Activated CD8-positive, alpha-beta memory T cell treated with anti-CD3 and anti-CD28 coated beads for 4 hours (primary cell): ENCODE measurements around the gene HSH2D.
A peak's percentile ranks its signal among the peaks of the same experiment; 100 is the strongest.

Source experiments
- DNase-seq, 2 donors: peaks; one replicate each; pipeline ENCODE4 v3.0.0-alpha.2; 2020; ENCODE audit warnings: low read depth in 2 of 2

Gene HSH2D

DNA sequence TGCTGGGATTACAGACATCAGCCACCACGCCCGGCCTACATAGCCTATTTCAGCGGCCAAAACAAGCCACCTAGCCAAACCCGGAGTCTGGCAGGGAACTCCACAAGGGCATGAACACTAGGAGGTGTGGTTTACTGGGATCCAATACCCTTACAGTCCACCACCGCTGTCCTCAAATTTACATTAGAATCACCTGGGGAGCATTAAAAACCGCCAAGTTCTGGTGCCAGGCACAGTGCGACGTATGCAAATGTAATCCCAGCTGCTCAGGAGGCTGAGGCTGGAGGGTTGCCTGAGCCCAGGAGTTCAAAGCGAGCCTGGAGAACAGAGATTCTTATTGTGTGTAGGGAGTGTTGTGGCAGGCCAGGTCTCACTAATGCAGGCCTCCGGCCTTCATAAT is 50.0 kb downstream of the HSH2D start:
- no peak for DNase-seq

GRCh38 chr19:16197188-16197621 is 53.7 kb downstream of the HSH2D start:
- DNase-seq: no peak

- peak; percentile 97 to 98 for DNase-seq
Observed at GRCh38 chr19:16197622-16198369, 54.3 kb downstream of the HSH2D start, which contains the start of gene AP1M1. TSS of gene AP1M1 (plus strand) at chr19:16197911. CDS start at chr19:16198027, 116 bp downstream.

DNA sequence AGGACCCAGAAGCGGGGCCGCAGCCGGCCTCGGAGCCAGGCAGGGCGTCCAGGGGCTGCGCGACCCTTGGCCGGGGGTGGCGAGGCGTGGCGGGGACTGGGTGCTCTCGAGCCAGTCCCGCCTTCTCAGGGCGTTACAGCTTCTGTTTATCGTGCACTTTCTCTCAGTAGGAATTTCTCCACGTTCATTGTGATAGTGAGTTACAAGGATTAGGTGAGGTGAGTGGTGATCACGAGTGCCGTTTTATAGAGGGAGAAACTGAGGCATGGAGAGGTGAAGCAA is 54.8 kb downstream of the HSH2D start:
- DNase-seq: no peak

DNA sequence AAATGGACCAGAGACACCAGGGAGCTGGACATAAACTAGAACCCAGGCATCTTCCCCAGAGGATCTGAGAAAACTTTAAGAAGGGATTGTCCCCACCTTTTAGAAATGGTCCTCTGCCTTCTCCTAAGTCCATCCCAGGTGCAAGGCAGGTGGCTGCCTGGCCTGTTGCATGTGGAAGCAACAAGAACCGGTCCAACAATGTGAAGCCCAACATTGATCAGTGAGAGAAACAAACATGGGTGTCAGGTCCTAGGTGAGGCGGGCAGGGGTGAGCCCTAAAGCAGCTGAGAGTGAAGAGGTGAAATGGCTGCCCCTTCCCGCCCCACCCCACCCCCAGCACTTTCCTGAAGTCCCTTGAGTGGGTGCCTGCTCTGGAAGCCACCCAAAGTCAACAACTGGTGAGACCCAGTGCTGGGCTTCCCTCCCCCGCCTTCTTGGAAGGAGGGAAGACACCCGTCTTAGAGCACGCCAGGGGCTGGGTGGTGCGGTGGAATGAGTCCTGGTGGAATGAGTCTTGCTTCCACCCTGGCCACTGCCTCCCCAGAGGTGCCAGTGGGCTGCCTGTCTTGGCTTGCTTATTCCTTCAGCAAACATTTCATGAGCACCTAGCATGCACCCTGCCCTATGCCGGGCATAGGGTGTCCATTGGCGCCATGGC is 55.9 kb downstream of the HSH2D start:
- no peak for DNase-seq

GRCh38 chr19:16200038-16201010 is 56.8 kb downstream of the HSH2D start:
- DNase-seq: no peak

DNA sequence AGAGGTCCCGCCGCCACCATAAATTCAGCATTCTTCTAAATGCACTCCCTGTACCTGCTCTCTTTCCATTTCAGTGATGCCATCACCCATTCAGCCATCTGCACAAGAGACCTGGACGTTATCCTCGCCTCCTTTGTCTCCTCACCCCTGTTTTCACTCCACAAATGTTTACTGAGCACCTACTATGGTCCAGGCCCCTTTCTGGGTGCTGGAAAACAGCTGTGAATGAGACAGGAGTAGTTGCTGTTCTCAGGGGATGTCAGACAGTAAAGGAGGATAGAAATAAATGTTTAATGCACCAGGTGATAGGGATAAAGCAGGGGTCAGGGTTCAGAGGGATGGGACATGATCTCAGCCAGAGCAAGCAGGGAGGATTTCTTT is 57.5 kb downstream of the HSH2D start:
- no peak for DNase-seq

DNA sequence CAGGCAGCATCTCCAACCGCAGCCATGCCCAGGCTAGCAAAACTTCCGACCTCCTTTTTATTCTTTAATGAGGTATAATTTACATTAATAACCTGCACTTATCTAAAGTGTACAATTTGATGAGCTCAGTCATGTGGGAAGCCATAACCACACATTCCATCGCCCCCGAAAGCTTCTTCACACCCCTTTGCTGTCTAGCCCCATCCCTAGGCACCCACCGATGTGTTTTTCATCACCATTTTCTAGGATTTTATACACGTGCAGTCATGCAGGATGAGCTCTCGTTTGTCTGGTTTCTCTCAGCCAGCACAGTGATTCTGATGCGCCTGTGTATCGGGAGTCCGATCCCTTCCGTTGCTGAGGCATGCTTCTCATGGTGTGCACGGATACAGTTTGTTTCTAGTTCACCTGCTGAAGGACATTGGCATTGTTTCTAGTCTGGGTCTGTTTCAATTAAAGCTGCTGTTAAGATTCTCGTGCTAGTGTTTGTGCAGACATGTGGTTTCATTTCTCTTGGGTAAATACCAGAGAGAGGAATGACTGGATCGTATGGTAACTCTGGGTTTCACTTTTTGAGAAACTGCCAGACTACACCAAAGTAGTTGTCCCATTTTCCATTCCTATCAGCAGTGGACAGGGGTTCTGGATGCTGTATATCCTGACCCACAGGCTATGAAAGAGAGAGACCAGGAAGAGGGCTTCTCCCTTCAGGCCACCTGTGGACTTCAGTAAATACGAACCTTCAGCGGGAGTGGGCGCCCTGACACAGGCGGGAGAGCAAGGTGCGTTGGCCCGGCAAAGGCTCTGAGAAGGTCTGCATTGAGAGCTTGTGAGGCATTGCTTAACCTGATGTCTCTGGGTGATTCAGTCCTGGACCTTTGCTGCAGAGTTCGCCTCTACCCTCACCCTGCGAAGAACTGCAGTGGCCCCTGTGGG is 59.1 kb downstream of the HSH2D start:
- DNase-seq: no peak

DNA sequence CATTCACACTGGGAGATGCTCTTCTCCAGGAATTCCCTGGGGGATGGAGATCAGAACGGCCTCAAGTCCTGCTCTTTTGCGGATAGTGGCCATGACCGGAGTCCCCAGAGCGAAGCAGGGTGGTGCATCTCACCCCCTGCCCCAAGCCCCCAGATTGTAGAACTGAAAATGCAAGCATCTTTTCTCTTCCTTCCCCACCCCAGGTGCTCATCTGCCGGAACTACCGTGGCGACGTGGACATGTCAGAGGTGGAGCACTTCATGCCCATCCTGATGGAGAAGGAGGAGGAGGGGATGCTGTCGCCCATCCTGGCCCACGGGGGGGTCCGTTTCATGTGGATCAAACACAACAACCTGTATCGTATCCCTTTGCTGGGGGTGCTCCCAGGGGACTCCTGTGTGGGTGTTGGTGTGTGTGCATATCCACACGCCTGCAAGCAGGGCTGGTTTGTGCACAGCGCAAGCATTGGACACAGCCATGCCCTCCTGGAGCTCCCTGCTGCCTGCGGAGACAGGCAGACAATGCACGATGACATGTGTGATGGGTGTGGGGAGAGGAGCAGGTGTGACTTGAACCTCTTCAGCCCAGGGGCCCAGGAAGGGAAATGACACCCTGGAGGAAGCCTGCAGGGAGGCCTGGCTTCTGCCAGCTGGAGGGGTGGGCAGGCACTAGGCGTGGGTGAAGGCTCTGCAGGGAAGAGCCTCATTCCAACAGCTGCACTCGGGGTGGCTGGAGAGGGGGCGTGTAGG is 59.9 kb downstream of the HSH2D start:
- no peak for DNase-seq

DNA sequence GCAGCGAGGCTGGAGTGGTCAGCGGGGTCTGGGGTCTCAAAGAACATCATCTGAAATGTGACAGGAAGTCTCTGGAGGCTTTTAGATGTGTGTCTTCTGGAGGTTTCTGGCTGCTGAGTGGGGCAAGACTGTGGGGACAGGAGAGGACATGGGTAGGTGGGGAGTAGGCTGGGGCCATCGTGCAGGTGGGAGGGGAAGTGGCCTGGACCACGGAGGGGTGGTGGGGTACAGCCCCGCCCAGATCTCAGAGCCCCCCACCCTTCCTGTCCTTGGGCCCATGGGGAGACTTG is 60.5 kb downstream of the HSH2D start:
- no peak for DNase-seq

DNA sequence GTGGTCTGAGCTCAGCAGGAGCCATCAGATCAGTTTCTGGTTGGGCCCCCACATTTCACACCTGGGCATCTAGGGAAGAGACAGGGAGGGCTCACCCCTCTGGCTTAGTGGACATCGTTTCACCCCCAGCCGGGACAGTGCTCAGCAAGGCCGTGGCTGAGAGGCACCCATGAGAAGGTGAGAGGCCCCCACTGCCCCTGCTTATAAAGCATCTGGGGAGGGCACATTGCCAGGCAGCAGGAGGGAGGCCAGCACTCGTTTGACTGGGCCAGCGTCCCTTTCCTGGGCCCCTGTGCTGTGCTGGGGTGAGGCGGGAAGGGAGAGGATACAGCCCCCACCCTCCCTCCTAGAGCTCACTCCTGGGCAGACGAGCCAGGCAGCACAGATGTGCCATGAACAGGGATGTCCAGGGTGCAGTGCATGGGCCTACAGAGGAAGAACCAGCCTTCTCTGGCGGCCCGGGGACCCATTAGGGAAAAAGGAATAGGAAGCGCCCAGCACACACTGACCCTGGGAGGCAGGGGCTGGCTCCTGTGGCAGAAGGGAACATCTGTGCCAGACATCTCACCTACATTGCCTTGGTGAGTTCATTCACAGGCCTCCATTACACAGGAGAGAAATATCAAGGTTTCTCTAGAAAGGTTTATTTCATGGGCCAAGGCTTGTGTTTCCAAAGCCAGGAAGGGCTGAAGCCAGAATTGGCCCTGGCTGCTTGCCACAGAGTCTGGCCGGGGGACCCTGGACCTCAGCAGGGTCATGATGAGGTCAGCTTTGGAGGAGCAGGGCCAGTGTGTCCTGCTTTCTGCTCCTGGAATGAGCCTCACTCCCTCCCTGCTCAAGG is 61.9 kb downstream of the HSH2D start:
- no peak for DNase-seq

DNA sequence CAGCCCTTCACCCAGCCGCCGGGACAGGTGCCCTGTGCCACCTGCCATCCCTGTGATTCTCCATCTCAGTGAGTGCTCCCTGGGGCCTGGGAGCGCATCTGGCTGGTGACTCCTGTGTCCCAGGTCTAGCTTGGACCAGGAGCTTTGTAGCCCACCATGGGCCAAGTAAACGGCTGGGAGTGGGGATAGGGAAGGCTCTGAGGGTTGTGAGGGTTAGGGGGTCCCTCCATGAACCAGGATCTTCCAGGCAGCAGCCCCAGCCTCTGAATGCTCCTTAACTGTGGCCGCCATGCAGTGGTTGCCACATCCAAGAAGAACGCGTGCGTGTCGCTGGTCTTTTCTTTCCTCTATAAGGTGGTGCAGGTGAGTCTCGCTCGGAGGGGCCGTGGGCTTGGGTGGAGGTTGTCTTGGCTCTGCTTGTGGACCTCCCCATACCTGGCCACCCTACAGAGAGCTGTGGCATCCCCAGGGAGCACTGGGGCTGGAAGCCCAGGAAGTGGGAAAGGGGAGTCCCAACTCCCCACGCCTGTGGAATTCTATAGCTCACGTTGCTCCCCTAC is 62.6 kb downstream of the HSH2D start:
- DNase-seq: no peak

GRCh38 chr19:16206637-16207036 is 63.2 kb downstream of the HSH2D start:
- DNase-seq: no peak

- DNase-seq: no peak
Observed at GRCh38 chr19:16207063-16207462, 63.6 kb downstream of the HSH2D start.

DNA sequence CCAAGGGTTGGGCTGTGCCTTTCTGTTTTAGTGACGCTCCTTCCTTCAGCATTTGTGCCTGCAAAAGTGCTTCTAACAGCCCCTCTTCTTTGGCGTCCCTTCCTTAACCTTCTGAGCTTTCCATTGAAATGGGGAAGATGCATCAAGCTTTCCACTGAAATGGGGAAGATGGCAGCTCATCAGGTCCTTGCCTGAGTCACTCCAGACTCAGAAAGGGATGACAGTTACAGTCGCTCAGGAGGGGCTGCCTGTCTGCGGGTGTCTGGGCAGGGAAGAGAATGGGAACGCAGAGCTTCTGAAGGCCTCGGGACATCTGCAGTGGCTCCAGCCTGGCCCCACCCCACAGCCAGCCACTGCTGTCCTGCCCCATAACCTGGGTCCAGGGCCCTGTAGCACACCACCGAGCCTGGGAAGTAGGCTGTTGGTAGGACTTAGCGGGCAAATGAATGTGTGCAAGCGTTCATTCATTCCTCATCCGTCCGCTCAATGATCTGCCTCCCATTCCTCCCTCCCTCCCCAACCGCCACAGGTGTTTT is 64.1 kb downstream of the HSH2D start:
- DNase-seq: no peak
